HL-60 (cell line): ENCODE results near the gene COX7B2.

ENCODE experiments used
- DNase-seq, 2 experiments: peaks; one replicate each; pipeline ENCODE4 v3.0.0-alpha.2; 2010 to 2020; ENCODE audit warnings: low read depth in 1 of 2, low spot score in 1 of 2
- H3K27ac ChIP-seq: fragments of 250-450 bp; sonication (Bioruptor Pico); replicated peaks from 2 replicates; pipeline ENCODE4 v1.5.1; 2020; ENCODE audit warnings: mild to moderate bottlenecking, moderate library complexity
- H3K27me3 ChIP-seq: fragments of 250-450 bp; sonication (Bioruptor Pico); 2 replicates; pipeline ENCODE4 v1.5.1; 2021; ENCODE audit warnings: mild to moderate bottlenecking, moderate library complexity; ENCODE audit not compliant: insufficient read depth, poor library complexity, severe bottlenecking
- H3K4me3 ChIP-seq: replicated peaks from 2 replicates; pipeline ENCODE4 v1.5.1; 2011; ENCODE audit warnings: mild to moderate bottlenecking, control low read depth, low read length; ENCODE audit not compliant: insufficient read depth
- CTCF ChIP-seq: IDR thresholded peaks from one replicate; pipeline ENCODE4 v1.5.1; 2011; ENCODE audit warnings: low read length, control low read depth, inconsistent platforms; ENCODE audit not compliant: insufficient read depth
- GABPA ChIP-seq: IDR thresholded peaks from 2 replicates; pipeline ENCODE4 v1.6.1; 2012; ENCODE audit warnings: low read depth
- POLR2AphosphoS5 ChIP-seq: IDR thresholded peaks from 2 replicates; pipeline ENCODE4 v1.6.1; 2012; ENCODE audit warnings: low read depth
- REST ChIP-seq: IDR thresholded peaks from 2 replicates; pipeline ENCODE4 v1.6.1; 2012; ENCODE audit warnings: low read depth; ENCODE audit not compliant: insufficient replicate concordance
- SPI1 ChIP-seq: IDR thresholded peaks from 2 replicates; pipeline ENCODE4 v1.6.1; 2012; ENCODE audit warnings: low read depth, mild to moderate bottlenecking, borderline replicate concordance

Gene COX7B2

GRCh38 chr4:46820154-46820553 lies 88.9 kb downstream of the COX7B2 start:
- Histone ChIP-seq H3K27ac (no peak overlapping the region), H3K27me3 (no peaks in the 10 kb centered on the region), H3K4me3 (no peak overlapping the region)
- TF ChIP-seq SPI1 (no peak), CTCF (no peak), REST (no peak), GABPA (no peak), POLR2AphosphoS5 (no peak)
- DNase-seq = no peak

- no peak for TF ChIP-seq REST
- no peak for TF ChIP-seq POLR2AphosphoS5
- Histone ChIP-seq H3K27ac (no peak overlapping the region), H3K27me3 (no peaks in the 10 kb centered on the region), H3K4me3 (no peak overlapping the region)
- no peak for DNase-seq
Observed at GRCh38 chr4:46819095-46819494, 90.0 kb downstream of the COX7B2 start.

- Histone ChIP-seq H3K4me3 (no peak overlapping the region), H3K27me3 (no peaks in the 10 kb centered on the region), H3K27ac (no peak overlapping the region)
- TF ChIP-seq CTCF = no peak
- TF ChIP-seq GABPA = no peak
- TF ChIP-seq SPI1 = no peak
- no peak for TF ChIP-seq POLR2AphosphoS5
- no peak for TF ChIP-seq REST
- DNase-seq = no peak
Observed at GRCh38 chr4:46818604-46819003, 90.4 kb downstream of the COX7B2 start.

GRCh38 chr4:46817806-46818205 lies 91.2 kb downstream of the COX7B2 start:
- no peak for TF ChIP-seq SPI1
- no peak for TF ChIP-seq GABPA
- no peak for TF ChIP-seq CTCF
- no peak for TF ChIP-seq REST
- TF ChIP-seq POLR2AphosphoS5 = no peak
- H3K27ac ChIP-seq = no peak overlapping the region
- no peak for DNase-seq
- H3K4me3 ChIP-seq = no peak overlapping the region
- no peaks in the 10 kb centered on the region for H3K27me3 ChIP-seq
